Sigmoid colon (tissue), 7 donors: ENCODE measurements around the gene OR1J1. TPM values are rescaled to one million over a fixed set of nuclear protein-coding genes. Genes with fewer than 3 reads are reported as not detected.

Source experiments
- DNase-seq: peaks from one replicate; pipeline ENCODE4 v3.0.0-alpha.2; 2019
- H3K27ac ChIP-seq, 4 donors: fragments of 200-600 bp; sonication (generic); one replicate each; pipeline ENCODE4 v1.5.1; 2016 to 2019; ENCODE audit warnings: mild to moderate bottlenecking in 1 of 4
- H3K27me3 ChIP-seq, 3 donors: fragments of 200-600 bp; sonication (generic); one replicate each; pipeline ENCODE4 v1.5.1; 2019; ENCODE audit warnings: mild to moderate bottlenecking in 1 of 3
- H3K36me3 ChIP-seq, 4 donors: fragments of 200-600 bp; sonication (generic); one replicate each; pipeline ENCODE4 v1.5.1; 2016 to 2019
- H3K4me1 ChIP-seq, 4 donors: fragments of 200-600 bp; sonication (generic); one replicate each; pipeline ENCODE4 v1.5.1; 2017 to 2019
- H3K4me3 ChIP-seq, 4 donors: fragments of 200-600 bp; sonication (generic); one replicate each; pipeline ENCODE4 v1.5.1; 2017 to 2019; ENCODE audit warnings: mild to moderate bottlenecking in 2 of 4, moderate library complexity in 1 of 4
- H3K9me3 ChIP-seq, 4 donors: fragments of 200-600 bp in 3 of 4; sonication (generic) in 3 of 4; one replicate each; pipeline versions ENCODE4 v1.5.1 to v1.6.1; 2013 to 2019
- CTCF ChIP-seq, 4 experiments: fragments of 450-650 bp in 3 of 4; fragments of 200-600 bp in 1 of 4; IDR thresholded peaks; one replicate each; pipeline ENCODE4 v1.5.1; 2016 to 2019; ENCODE audit warnings: antibody characterized with exemption in 4 of 4, mild to moderate bottlenecking in 3 of 4, moderate library complexity in 2 of 4
- EP300 ChIP-seq, 4 donors: sonication (generic); formaldehyde crosslinking; IDR thresholded peaks; one replicate each; pipeline ENCODE4 v1.6.1; 2017; ENCODE audit warnings: antibody characterized with exemption in 4 of 4
- POLR2A ChIP-seq, 2 donors: fragments of 450-650 bp; IDR thresholded peaks; one replicate each; pipeline ENCODE4 v1.6.1; 2016; ENCODE audit warnings: antibody characterized with exemption in 2 of 2, mild to moderate bottlenecking in 2 of 2, moderate library complexity in 2 of 2
- POLR2AphosphoS5 ChIP-seq, 4 donors: sonication (generic); formaldehyde crosslinking; IDR thresholded peaks; one replicate each; pipeline ENCODE4 v1.6.1; 2017; ENCODE audit warnings: antibody characterized with exemption in 4 of 4
- WGBS, 2 donors: extraction: QIAGEN DNeasy Blood & Tissue Kit; methylation state at CpG; one replicate each; pipeline ENCODE4 v1.1.7; 2013; 5-methylcytosine and 5-hydroxymethylcytosine counted together
- intact Hi-C: fragments of 100-400 bp; cut with DNase I; formaldehyde crosslinking; loops from one replicate; pipeline ENCODE4 v1.15.1; 2023
- polyA plus RNA-seq, 3 donors: library from polyadenylated mRNA; stranded (reverse); fragments of 200-250 nt; gene quantifications; one replicate each; pipeline ENCODE4 v1.2.3, GENCODE V29; 2013
- total RNA-seq, 4 donors: library from RNA; depleted of rRNA; stranded (reverse); fragments of >200 nt; gene quantifications; one replicate each; pipeline ENCODE4 v1.1.0, GENCODE V29; 2016
- donor health status: healthy with polysubstance abuse.
- donor health status: Bipolar disorder and iron deficiency.
- donor health status: healthy.

Gene OR1J1
- not detected for total RNA-seq
- not detected for polyA plus RNA-seq

- Histone ChIP-seq H3K27ac (no peak within 1 kb of the TSS), H3K36me3 (no peaks in the 10 kb centered on the region), H3K4me1 (no peaks in the 10 kb centered on the region), H3K9me3 (no peaks in the 10 kb centered on the region), H3K27me3 (no peaks in the 10 kb centered on the region), H3K4me3 (no peak within 1 kb of the TSS)
- no peak for TF ChIP-seq POLR2A (IDR thresholded peaks at IDR 0.05)
- TF ChIP-seq CTCF (IDR thresholded peaks at IDR 0.05) = no peak
- no peak for TF ChIP-seq POLR2AphosphoS5 (IDR thresholded peaks at IDR 0.05)
- TF ChIP-seq EP300 (IDR thresholded peaks at IDR 0.05) = no peak
- DNase-seq = no peak
- 90% methylated on average over 6 of the region's 6 CpGs for WGBS, 2 donors
- intact Hi-C loops = no loop called here
These were observed at the start of gene OR1J1 for GRCh38 chr9:122477826-122478225. TSS of gene OR1J1 (minus strand) at chr9:122477926. CDS start at chr9:122477926, 0 bp downstream.

- 95% methylated on average over 3 of the region's 3 CpGs for WGBS, 2 donors
- no peaks in the 10 kb centered on the region for H3K4me1 ChIP-seq
- H3K27ac ChIP-seq = no peak within 1 kb of the TSS
- TF ChIP-seq EP300 (IDR thresholded peaks at IDR 0.05) (no peak), POLR2AphosphoS5 (IDR thresholded peaks at IDR 0.05) (no peak), CTCF (IDR thresholded peaks at IDR 0.05) (no peak), POLR2A (IDR thresholded peaks at IDR 0.05) (no peak)
- no peaks in the 10 kb centered on the region for H3K27me3 ChIP-seq
- no peaks in the 10 kb centered on the region for H3K36me3 ChIP-seq
- H3K9me3 ChIP-seq = no peaks in the 10 kb centered on the region
- H3K4me3 ChIP-seq = no peak within 1 kb of the TSS
- no peak for DNase-seq
- intact Hi-C loops = no loop called here
These were observed 49.5 kb upstream of the OR1J1 start, which contains the start of gene OR1N1 for GRCh38 chr9:122527193-122527592. TSS of gene OR1N1 (minus strand) at chr9:122527293. CDS start at chr9:122527293, 0 bp downstream.

GRCh38 chr9:122526602-122527001, 48.9 kb upstream of the OR1J1 start:
- 85 to 86% methylated on average over 10 of the region's 10 CpGs for WGBS, 2 donors
- H3K9me3 ChIP-seq = no peaks in the 10 kb centered on the region
- no peak overlapping the region for H3K27ac ChIP-seq
- H3K4me3 ChIP-seq = no peak overlapping the region
- no peaks in the 10 kb centered on the region for H3K36me3 ChIP-seq
- no peak for DNase-seq
- no peaks in the 10 kb centered on the region for H3K4me1 ChIP-seq
- no peaks in the 10 kb centered on the region for H3K27me3 ChIP-seq
- no peak for TF ChIP-seq EP300 (IDR thresholded peaks at IDR 0.05)
- TF ChIP-seq POLR2A (IDR thresholded peaks at IDR 0.05) = no peak
- no peak for TF ChIP-seq POLR2AphosphoS5 (IDR thresholded peaks at IDR 0.05)
- TF ChIP-seq CTCF (IDR thresholded peaks at IDR 0.05) = no peak
- intact Hi-C loops = no loop called here

- 89 to 94% methylated on average over 3 of the region's 3 CpGs for WGBS, 2 donors
- Histone ChIP-seq H3K27me3 (no peaks in the 10 kb centered on the region), H3K27ac (no peak overlapping the region), H3K36me3 (no peaks in the 10 kb centered on the region), H3K4me1 (no peaks in the 10 kb centered on the region), H3K4me3 (no peak overlapping the region), H3K9me3 (no peaks in the 10 kb centered on the region)
- intact Hi-C loops = no loop called here
- no peak for TF ChIP-seq CTCF (IDR thresholded peaks at IDR 0.05)
- TF ChIP-seq POLR2AphosphoS5 (IDR thresholded peaks at IDR 0.05) = no peak
- no peak for TF ChIP-seq EP300 (IDR thresholded peaks at IDR 0.05)
- TF ChIP-seq POLR2A (IDR thresholded peaks at IDR 0.05) = no peak
- DNase-seq = no peak
These were observed 41.6 kb upstream of the OR1J1 start for GRCh38 chr9:122519376-122519775.

- no peak for DNase-seq
- no peak within 1 kb of the TSS for H3K27ac ChIP-seq
- intact Hi-C loops = no loop called here
- H3K4me3 ChIP-seq = no peak within 1 kb of the TSS
- no peaks in the 10 kb centered on the region for H3K4me1 ChIP-seq
- TF ChIP-seq CTCF (IDR thresholded peaks at IDR 0.05) = no peak
- no peak for TF ChIP-seq POLR2AphosphoS5 (IDR thresholded peaks at IDR 0.05)
- no peak for TF ChIP-seq POLR2A (IDR thresholded peaks at IDR 0.05)
- TF ChIP-seq EP300 (IDR thresholded peaks at IDR 0.05) = no peak
- no peaks in the 10 kb centered on the region for H3K27me3 ChIP-seq
- WGBS, 2 donors = 78 to 79% methylated on average over 4 of the region's 4 CpGs
- H3K36me3 ChIP-seq = no peaks in the 10 kb centered on the region
- no peaks in the 10 kb centered on the region for H3K9me3 ChIP-seq
These were observed 41.1 kb upstream of the OR1J1 start, which contains the start of gene OR1J4 for GRCh38 chr9:122518841-122519240. TSS of gene OR1J4 (plus strand) at chr9:122519141. CDS start at chr9:122519141, 0 bp downstream.
